ENCODE results near the gene FGD4. TPM values are rescaled to one million over a fixed set of nuclear protein-coding genes. Genes with fewer than 3 reads are reported as not detected.
A peak's percentile ranks its signal among the peaks of the same experiment; 100 is the strongest.

Gene FGD4
- total and polyA plus RNA-seq, 9 of the 15 experiments (the other 6 are each of a cell fraction or from before 2014, with no cell fraction given), result 0.05 to 0.51 (median 0.27) TPM

DNA sequence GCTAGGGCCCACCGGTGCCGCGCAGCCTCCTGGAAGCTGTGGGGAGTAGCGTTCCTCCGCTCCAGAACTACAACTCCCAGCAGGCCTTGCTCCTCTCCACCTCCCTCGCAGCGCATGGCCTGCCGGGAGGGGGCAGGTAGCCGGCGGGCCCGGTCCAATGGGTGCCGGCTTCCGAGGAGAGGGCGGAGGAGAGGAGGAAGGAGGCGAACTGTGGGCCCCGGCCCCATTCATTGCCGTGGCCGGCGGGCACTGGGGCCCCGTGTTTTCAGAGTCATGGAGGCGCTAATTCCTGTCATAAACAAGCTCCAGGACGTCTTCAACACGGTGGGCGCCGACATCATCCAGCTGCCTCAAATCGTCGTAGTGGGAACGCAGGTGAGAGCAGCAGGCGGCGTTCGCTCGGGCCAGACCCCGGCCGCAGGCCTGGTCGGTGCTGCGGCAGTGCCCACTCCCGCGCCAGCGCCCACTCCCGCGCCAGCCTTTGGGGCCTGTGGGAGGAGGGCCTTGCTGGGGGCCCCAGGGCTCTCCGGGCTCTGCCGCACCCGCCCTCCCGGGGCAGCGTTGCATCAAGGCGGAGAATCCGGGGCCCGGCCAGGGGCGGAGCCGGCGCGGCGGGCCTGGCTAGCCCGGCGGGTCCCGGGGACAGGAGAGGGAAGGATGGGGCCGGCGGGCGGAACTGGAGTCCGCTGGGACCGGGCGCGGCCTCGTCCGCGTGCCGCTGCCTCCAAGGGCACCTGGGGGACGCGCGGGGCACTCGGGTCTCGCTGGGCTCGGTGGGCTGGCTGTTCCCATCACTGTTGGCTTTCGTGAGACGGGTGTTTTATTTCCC is 279.9 kb downstream of the FGD4 start, which contains the start of gene DNM1L (continued):
- TF ChIP-seq, protein P1, sequence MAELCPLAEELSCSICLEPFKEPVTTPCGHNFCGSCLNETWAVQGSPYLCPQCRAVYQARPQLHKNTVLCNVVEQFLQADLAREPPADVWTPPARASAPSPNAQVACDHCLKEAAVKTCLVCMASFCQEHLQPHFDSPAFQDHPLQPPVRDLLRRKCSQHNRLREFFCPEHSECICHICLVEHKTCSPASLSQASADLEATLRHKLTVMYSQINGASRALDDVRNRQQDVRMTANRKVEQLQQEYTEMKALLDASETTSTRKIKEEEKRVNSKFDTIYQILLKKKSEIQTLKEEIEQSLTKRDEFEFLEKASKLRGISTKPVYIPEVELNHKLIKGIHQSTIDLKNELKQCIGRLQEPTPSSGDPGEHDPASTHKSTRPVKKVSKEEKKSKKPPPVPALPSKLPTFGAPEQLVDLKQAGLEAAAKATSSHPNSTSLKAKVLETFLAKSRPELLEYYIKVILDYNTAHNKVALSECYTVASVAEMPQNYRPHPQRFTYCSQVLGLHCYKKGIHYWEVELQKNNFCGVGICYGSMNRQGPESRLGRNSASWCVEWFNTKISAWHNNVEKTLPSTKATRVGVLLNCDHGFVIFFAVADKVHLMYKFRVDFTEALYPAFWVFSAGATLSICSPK (IDR thresholded peaks at IDR 0.05; ENCODE audit: borderline replicate concordance), result no peak
- TF ChIP-seq CHD2 (IDR thresholded peaks at IDR 0.05; ENCODE audit: low read depth, low read length), result no peak
- TF ChIP-seq TARDBP (IDR thresholded peaks at IDR 0.05), result no peak
- no peak for TF ChIP-seq PTTG1 (tag; IDR thresholded peaks at IDR 0.05; ENCODE audit: low read depth)
- TF ChIP-seq RFX1 (IDR thresholded peaks at IDR 0.05), result no peak
- TF ChIP-seq RUNX1 (IDR thresholded peaks at IDR 0.05; ENCODE audit: low read depth), result no peak
- no peak for TF ChIP-seq ZNF41 (CRISPR knock-in tag; conservative IDR thresholded peaks at IDR 0.05)
- no peak for TF ChIP-seq PTBP1 (IDR thresholded peaks at IDR 0.05; ENCODE audit: low read depth, low read length)
- TF ChIP-seq TCFL5 (CRISPR knock-in tag; conservative IDR thresholded peaks at IDR 0.05), result no peak
- TF ChIP-seq ZNF12 (CRISPR knock-in tag; IDR thresholded peaks at IDR 0.05), result peak; percentile 68; the same call in 1 of the 2 replicates
- TF ChIP-seq ZEB2 (IDR thresholded peaks at IDR 0.05), result 0 out of 2 replicates have a peak, but pooled peaks have one; percentile 33
- TF ChIP-seq ILF3 (IDR thresholded peaks at IDR 0.05; ENCODE audit: borderline replicate concordance), result no peak; the same call in 1 of the 2 replicates
- TF ChIP-seq HIVEP1 (CRISPR knock-in tag; IDR thresholded peaks at IDR 0.05), result no peak
- TF ChIP-seq GABPB1 (CRISPR knock-in tag; IDR thresholded peaks at IDR 0.05), result peak; percentile 38; the same call in 1 of the 2 replicates
- TF ChIP-seq, protein P2, sequence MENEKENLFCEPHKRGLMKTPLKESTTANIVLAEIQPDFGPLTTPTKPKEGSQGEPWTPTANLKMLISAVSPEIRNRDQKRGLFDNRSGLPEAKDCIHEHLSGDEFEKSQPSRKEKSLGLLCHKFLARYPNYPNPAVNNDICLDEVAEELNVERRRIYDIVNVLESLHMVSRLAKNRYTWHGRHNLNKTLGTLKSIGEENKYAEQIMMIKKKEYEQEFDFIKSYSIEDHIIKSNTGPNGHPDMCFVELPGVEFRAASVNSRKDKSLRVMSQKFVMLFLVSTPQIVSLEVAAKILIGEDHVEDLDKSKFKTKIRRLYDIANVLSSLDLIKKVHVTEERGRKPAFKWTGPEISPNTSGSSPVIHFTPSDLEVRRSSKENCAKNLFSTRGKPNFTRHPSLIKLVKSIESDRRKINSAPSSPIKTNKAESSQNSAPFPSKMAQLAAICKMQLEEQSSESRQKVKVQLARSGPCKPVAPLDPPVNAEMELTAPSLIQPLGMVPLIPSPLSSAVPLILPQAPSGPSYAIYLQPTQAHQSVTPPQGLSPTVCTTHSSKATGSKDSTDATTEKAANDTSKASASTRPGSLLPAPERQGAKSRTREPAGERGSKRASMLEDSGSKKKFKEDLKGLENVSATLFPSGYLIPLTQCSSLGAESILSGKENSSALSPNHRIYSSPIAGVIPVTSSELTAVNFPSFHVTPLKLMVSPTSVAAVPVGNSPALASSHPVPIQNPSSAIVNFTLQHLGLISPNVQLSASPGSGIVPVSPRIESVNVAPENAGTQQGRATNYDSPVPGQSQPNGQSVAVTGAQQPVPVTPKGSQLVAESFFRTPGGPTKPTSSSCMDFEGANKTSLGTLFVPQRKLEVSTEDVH (IDR thresholded peaks at IDR 0.05; ENCODE audit: low read depth, partially characterized antibody), result no peak
- TF ChIP-seq, protein P3, sequence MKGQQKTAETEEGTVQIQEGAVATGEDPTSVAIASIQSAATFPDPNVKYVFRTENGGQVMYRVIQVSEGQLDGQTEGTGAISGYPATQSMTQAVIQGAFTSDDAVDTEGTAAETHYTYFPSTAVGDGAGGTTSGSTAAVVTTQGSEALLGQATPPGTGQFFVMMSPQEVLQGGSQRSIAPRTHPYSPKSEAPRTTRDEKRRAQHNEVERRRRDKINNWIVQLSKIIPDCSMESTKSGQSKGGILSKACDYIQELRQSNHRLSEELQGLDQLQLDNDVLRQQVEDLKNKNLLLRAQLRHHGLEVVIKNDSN (CRISPR knock-in tag; IDR thresholded peaks at IDR 0.05), result peak; percentile 66
- TF ChIP-seq, protein P4, sequence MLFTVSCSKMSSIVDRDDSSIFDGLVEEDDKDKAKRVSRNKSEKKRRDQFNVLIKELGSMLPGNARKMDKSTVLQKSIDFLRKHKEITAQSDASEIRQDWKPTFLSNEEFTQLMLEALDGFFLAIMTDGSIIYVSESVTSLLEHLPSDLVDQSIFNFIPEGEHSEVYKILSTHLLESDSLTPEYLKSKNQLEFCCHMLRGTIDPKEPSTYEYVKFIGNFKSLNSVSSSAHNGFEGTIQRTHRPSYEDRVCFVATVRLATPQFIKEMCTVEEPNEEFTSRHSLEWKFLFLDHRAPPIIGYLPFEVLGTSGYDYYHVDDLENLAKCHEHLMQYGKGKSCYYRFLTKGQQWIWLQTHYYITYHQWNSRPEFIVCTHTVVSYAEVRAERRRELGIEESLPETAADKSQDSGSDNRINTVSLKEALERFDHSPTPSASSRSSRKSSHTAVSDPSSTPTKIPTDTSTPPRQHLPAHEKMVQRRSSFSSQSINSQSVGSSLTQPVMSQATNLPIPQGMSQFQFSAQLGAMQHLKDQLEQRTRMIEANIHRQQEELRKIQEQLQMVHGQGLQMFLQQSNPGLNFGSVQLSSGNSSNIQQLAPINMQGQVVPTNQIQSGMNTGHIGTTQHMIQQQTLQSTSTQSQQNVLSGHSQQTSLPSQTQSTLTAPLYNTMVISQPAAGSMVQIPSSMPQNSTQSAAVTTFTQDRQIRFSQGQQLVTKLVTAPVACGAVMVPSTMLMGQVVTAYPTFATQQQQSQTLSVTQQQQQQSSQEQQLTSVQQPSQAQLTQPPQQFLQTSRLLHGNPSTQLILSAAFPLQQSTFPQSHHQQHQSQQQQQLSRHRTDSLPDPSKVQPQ (CRISPR knock-in tag; IDR thresholded peaks at IDR 0.05; ENCODE audit: borderline replicate concordance), result no peak
- no peak for TF ChIP-seq RBM34 (IDR thresholded peaks at IDR 0.05; ENCODE audit: borderline replicate concordance, insufficient read depth, low read length)
- TF ChIP-seq HMGN3 (IDR thresholded peaks at IDR 0.05; ENCODE audit: borderline replicate concordance, extremely low read depth, insufficient read length, low read depth, low read length), result peak; percentile 61

Measured in K562 (cell line).